Gastroesophageal sphincter (tissue), 4 donors: ENCODE measurements around the gene EML4. TPM values are rescaled to one million over a fixed set of nuclear protein-coding genes. Genes with fewer than 3 reads are reported as not detected.
A peak's percentile ranks its signal among the peaks of the same experiment; 100 is the strongest.

Source experiments
- ATAC-seq: fragments of 150-250 bp; one replicate; pipeline ENCODE4 v1.9.1; 2016; ENCODE audit warnings: mild to moderate bottlenecking, moderate library complexity
- H3K27ac ChIP-seq, 4 donors: fragments of 200-600 bp; sonication (generic) in 3 of 4; 1 replicate in 3 of 4; 2 replicates in 1 of 4; pipeline ENCODE4 v1.5.1; 2016 to 2019
- H3K27me3 ChIP-seq: fragments of 200-600 bp; sonication (generic); one replicate; pipeline ENCODE4 v1.5.1; 2019
- H3K36me3 ChIP-seq, 2 donors: fragments of 200-600 bp; sonication (generic); one replicate each; pipeline ENCODE4 v1.5.1; 2019; ENCODE audit warnings: control low read depth in 1 of 2
- H3K4me1 ChIP-seq, 3 donors: fragments of 200-600 bp; sonication (generic); 1 replicate in 2 of 3; 2 replicates in 1 of 3; pipeline ENCODE4 v1.5.1; 2016 to 2019; ENCODE audit warnings: control low read depth in 2 of 3
- H3K4me3 ChIP-seq, 2 donors: fragments of 200-600 bp; sonication (generic); one replicate each; pipeline ENCODE4 v1.5.1; 2019; ENCODE audit warnings: mild to moderate bottlenecking in 1 of 2, moderate library complexity in 1 of 2
- H3K9me3 ChIP-seq, 3 donors: fragments of 200-600 bp; sonication (generic); one replicate each; pipeline ENCODE4 v1.5.1; 2017 to 2019; ENCODE audit warnings: control low read depth in 2 of 3
- EP300 ChIP-seq: sonication (generic); formaldehyde crosslinking; IDR thresholded peaks from one replicate; pipeline ENCODE4 v1.6.1; 2017; ENCODE audit warnings: antibody characterized with exemption, mild to moderate bottlenecking
- POLR2A ChIP-seq, 2 donors: fragments of 450-650 bp; IDR thresholded peaks; one replicate each; pipeline ENCODE4 v1.6.1; 2017; ENCODE audit warnings: antibody characterized with exemption in 2 of 2, mild to moderate bottlenecking in 2 of 2, moderate library complexity in 1 of 2
- POLR2AphosphoS5 ChIP-seq: sonication (generic); formaldehyde crosslinking; IDR thresholded peaks from one replicate; pipeline ENCODE4 v1.6.1; 2017; ENCODE audit warnings: antibody characterized with exemption
- WGBS, 2 donors: methylation state at CpG; one replicate each; pipeline ENCODE4 v1.1.5; 2018; ENCODE audit warnings: low coverage in 1 of 2; 5-methylcytosine and 5-hydroxymethylcytosine counted together
- total RNA-seq, 4 donors: library from RNA; depleted of rRNA; stranded (reverse); fragments of >200 nt; gene quantifications; one replicate each; pipeline ENCODE4 v1.1.0, GENCODE V29; 2016
- TF ChIP-seq, protein P1 (sequence below), 4 experiments: fragments of 200-600 bp in 2 of 4; fragments of 450-650 bp in 2 of 4; sonication (generic) in 1 of 4; IDR thresholded peaks; one replicate each; pipeline ENCODE4 v1.5.1; 2017 to 2019; ENCODE audit warnings: antibody characterized with exemption in 4 of 4, mild to moderate bottlenecking in 2 of 4, moderate library complexity in 2 of 4

EML4 gene
- total RNA-seq, 4 donors from 2014 or later, result 18.5 to 31.4 (median 23.7) TPM

DNA sequence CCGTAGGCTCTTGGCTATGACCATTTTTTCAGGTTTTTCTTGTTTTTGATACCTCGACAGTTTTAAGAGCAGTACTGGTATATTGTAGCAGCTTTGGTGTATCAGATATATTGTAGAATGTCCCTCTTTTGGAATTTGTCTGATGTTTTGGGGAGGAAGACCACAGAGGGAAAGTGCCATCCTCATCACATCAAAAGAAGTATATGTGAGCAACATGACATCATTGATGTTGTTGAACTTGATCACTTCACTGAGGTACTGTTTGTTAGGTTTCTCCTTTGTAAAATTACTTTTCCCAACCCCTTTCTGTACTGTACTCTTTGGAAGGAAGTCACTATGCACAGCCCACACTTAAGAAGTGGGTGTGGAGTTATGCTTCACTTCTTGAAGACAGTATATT, 41.0 kb downstream of the EML4 start:
- no peak for ATAC-seq
- Histone ChIP-seq H3K27ac (no peak overlapping the region), H3K27me3 (no peaks in the 10 kb centered on the region), H3K4me3 (no peak overlapping the region), H3K9me3 (no peaks in the 10 kb centered on the region), H3K36me3 (no peaks in the 10 kb centered on the region), H3K4me1 (peaks cover 0 to 4% (median 0%) of the 10 kb centered on the region in 3 donors)
- TF ChIP-seq POLR2A (IDR thresholded peaks at IDR 0.05) (no peak), POLR2AphosphoS5 (no peak), EP300 (no peak)
- TF ChIP-seq, protein P1, sequence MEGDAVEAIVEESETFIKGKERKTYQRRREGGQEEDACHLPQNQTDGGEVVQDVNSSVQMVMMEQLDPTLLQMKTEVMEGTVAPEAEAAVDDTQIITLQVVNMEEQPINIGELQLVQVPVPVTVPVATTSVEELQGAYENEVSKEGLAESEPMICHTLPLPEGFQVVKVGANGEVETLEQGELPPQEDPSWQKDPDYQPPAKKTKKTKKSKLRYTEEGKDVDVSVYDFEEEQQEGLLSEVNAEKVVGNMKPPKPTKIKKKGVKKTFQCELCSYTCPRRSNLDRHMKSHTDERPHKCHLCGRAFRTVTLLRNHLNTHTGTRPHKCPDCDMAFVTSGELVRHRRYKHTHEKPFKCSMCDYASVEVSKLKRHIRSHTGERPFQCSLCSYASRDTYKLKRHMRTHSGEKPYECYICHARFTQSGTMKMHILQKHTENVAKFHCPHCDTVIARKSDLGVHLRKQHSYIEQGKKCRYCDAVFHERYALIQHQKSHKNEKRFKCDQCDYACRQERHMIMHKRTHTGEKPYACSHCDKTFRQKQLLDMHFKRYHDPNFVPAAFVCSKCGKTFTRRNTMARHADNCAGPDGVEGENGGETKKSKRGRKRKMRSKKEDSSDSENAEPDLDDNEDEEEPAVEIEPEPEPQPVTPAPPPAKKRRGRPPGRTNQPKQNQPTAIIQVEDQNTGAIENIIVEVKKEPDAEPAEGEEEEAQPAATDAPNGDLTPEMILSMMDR (IDR thresholded peaks at IDR 0.05), result no peak
- 89 to 93% methylated on average over 2 of the region's 2 CpGs for WGBS, 2 donors

DNA sequence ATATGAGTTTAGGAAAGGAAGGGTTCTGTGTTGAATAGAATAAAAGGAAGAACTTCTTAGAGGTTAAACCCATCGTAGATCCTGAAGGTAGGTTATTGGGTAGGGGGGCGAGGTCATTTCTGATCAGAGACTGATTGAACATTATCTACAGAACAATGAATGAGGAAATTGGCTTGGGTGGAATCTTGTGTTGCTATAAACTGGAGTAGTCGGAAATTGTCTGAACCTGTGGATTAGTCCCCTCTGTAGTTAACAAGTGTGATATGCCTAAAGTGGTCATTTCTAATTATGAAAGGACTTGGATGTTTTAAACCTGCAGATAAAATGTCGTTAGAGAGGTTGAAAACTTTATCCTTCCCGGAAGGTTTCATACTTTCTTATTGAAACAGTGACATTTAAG, 42.1 kb downstream of the EML4 start:
- Histone ChIP-seq H3K4me3 (no peak overlapping the region), H3K4me1 (peaks cover 0 to 1% (median 0%) of the 10 kb centered on the region in 3 donors), H3K27ac (no peak overlapping the region), H3K36me3 (no peaks in the 10 kb centered on the region), H3K9me3 (no peaks in the 10 kb centered on the region), H3K27me3 (no peaks in the 10 kb centered on the region)
- WGBS, 2 donors, result 91 to 92% methylated on average over 5 of the region's 5 CpGs
- no peak for ATAC-seq
- TF ChIP-seq EP300 (no peak), POLR2AphosphoS5 (no peak), POLR2A (IDR thresholded peaks at IDR 0.05) (no peak)
- TF ChIP-seq, protein P1 (IDR thresholded peaks at IDR 0.05), result no peak

DNA sequence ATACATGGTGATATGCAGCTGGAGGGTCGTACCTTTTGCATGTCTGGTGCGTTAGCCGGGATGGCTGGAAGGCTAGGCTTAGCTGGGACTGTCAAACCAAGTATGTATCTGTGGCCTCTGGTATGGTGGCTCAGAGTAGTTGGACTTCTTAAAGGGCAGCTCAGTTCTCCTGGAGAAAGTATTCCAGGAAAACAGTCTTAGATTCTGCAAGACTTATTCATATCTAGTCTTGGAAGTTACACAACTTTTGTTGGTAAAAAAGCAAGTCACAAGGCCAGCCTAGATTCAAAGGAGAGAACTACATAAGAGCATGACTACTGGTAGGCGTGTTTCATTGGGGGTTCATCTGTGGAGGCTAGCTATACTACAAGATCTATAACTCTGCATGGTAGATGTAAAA, 45.5 kb downstream of the EML4 start:
- no peaks in the 10 kb centered on the region for H3K36me3 ChIP-seq
- WGBS, 2 donors, result 90 to 98% methylated on average over 2 to 4 of the region's 4 CpGs
- TF ChIP-seq, protein P1 (IDR thresholded peaks at IDR 0.05), result no peak
- no peak for TF ChIP-seq EP300
- no peak for TF ChIP-seq POLR2AphosphoS5
- TF ChIP-seq POLR2A (IDR thresholded peaks at IDR 0.05), result no peak
- H3K4me1 ChIP-seq, result peaks cover 0 to 8% (median 0%) of the 10 kb centered on the region in 3 donors
- ATAC-seq, result no peak
- no peak overlapping the region for H3K27ac ChIP-seq
- H3K4me3 ChIP-seq, result no peak overlapping the region
- no peaks in the 10 kb centered on the region for H3K9me3 ChIP-seq
- no peaks in the 10 kb centered on the region for H3K27me3 ChIP-seq

DNA sequence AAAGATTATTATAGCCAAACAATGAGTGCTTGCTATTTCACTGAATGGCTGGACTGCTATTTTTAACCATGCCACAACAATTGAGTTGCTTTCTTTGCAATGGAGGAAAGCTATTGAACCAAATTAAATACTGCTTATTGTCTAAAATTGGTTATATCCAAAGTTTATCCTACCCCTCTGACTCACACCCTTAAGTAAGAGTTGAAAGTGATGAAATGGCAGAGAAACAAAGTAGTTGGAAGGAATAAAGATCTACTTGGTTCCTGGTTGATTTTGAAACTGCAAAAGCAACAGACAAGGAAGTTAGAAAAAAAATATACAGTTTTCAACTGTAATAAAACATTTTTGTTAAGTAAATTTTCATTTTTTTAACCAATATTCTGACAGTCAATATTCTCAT, 47.5 kb downstream of the EML4 start:
- H3K36me3 ChIP-seq, result no peaks in the 10 kb centered on the region
- H3K9me3 ChIP-seq, result no peaks in the 10 kb centered on the region
- no peak overlapping the region for H3K27ac ChIP-seq
- peak; percentile 61 for ATAC-seq
- H3K4me3 ChIP-seq, result no peak overlapping the region
- H3K27me3 ChIP-seq, result no peaks in the 10 kb centered on the region
- H3K4me1 ChIP-seq, result peaks cover 0 to 8% (median 0%) of the 10 kb centered on the region in 3 donors
- no peak for TF ChIP-seq EP300
- no peak for TF ChIP-seq POLR2A (IDR thresholded peaks at IDR 0.05)
- TF ChIP-seq, protein P1 (IDR thresholded peaks at IDR 0.05), result no peak
- TF ChIP-seq POLR2AphosphoS5, result no peak

DNA sequence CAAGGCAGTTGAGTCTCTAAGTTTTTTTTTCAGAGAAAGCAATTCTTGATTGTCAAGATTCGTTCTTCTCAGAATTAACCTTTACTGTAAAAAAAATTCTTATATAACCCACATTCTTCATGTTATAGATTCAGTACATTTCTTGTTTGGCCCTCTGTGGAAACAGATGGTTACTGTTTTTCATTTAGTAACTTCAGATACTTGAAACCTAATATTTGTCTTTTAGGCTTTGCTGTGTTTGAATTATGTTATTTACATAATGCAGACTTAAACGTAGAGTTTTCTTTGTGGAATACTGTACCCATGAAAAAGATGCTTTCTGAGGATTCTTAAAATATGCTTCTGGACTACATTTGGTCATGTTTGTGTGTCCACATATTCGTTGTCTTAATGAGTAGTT, 48.2 kb downstream of the EML4 start:
- ATAC-seq, result no peak
- WGBS, 2 donors, result 82 to 89% methylated on average over 3 of the region's 3 CpGs

More for the DNA sequence above, 48.2 kb downstream of the EML4 start:
- no peaks in the 10 kb centered on the region for H3K36me3 ChIP-seq
- no peaks in the 10 kb centered on the region for H3K27me3 ChIP-seq
- TF ChIP-seq, protein P1 (IDR thresholded peaks at IDR 0.05), result no peak
- TF ChIP-seq POLR2AphosphoS5 (no peak), POLR2A (IDR thresholded peaks at IDR 0.05) (no peak), EP300 (no peak)
- no peak overlapping the region for H3K4me3 ChIP-seq
- no peaks in the 10 kb centered on the region for H3K9me3 ChIP-seq
- peaks cover 0 to 8% (median 0%) of the 10 kb centered on the region in 3 donors for H3K4me1 ChIP-seq
- no peak overlapping the region for H3K27ac ChIP-seq
